ENCODE results near the gene LDLRAD3.
"Not testable (repeated sequence)": the region's sequence is repeated elsewhere in the genome, so short reads cannot be mapped to it uniquely, and the experiment has no call there.

DNA sequence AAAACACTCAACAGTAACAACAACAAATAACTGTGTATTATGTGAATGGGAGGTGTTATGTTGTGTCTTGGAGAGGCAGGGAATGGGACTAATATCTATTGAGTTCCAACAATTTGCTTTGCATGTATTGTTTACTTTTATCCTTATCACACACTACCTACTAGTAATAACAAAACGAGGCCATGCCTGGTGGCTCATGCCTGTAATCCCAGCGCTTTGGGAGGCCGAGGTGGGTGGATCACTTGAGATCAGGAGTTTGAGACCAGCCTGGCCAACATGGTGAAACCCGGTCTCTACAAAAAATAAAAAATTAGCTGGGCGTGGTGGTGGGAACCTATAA is 35.5 kb upstream of the LDLRAD3 start:
- TF ChIP-seq, protein P1, sequence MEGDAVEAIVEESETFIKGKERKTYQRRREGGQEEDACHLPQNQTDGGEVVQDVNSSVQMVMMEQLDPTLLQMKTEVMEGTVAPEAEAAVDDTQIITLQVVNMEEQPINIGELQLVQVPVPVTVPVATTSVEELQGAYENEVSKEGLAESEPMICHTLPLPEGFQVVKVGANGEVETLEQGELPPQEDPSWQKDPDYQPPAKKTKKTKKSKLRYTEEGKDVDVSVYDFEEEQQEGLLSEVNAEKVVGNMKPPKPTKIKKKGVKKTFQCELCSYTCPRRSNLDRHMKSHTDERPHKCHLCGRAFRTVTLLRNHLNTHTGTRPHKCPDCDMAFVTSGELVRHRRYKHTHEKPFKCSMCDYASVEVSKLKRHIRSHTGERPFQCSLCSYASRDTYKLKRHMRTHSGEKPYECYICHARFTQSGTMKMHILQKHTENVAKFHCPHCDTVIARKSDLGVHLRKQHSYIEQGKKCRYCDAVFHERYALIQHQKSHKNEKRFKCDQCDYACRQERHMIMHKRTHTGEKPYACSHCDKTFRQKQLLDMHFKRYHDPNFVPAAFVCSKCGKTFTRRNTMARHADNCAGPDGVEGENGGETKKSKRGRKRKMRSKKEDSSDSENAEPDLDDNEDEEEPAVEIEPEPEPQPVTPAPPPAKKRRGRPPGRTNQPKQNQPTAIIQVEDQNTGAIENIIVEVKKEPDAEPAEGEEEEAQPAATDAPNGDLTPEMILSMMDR (IDR thresholded peaks at IDR 0.05) = not testable (repeated sequence)
- not testable (repeated sequence) for TF ChIP-seq EZH2, EZH2phosphoT487 (IDR thresholded peaks at IDR 0.05)
